BE2C (cell line): ENCODE results near the gene TMEM100.

Source experiments
- DNase-seq: peaks from one replicate; pipeline ENCODE4 v3.0.0-alpha.2; 2020
- H3K27me3 ChIP-seq: fragments of 250-450 bp; sonication (Bioruptor Pico); 2 replicates; pipeline ENCODE4 v1.5.1; 2020; ENCODE audit warnings: mild to moderate bottlenecking
- H3K36me3 ChIP-seq: fragments of 250-450 bp; sonication (Bioruptor Pico); 2 replicates; pipeline ENCODE4 v1.5.1; 2020; ENCODE audit warnings: mild to moderate bottlenecking
- H3K4me1 ChIP-seq: fragments of 250-450 bp; sonication (Bioruptor Pico); 2 replicates; pipeline ENCODE4 v1.5.1; 2020
- H3K4me3 ChIP-seq: 2 replicates; pipeline ENCODE4 v1.5.1; 2011; ENCODE audit warnings: low read depth, low read length
- H3K9me3 ChIP-seq: fragments of 250-450 bp; sonication (Bioruptor Pico); 2 replicates; pipeline ENCODE4 v1.5.1; 2020
- CTCF ChIP-seq: IDR thresholded peaks from 2 replicates; pipeline ENCODE4 v1.5.1; 2012; ENCODE audit warnings: mild to moderate bottlenecking, low read depth, low read length

Gene TMEM100

DNA sequence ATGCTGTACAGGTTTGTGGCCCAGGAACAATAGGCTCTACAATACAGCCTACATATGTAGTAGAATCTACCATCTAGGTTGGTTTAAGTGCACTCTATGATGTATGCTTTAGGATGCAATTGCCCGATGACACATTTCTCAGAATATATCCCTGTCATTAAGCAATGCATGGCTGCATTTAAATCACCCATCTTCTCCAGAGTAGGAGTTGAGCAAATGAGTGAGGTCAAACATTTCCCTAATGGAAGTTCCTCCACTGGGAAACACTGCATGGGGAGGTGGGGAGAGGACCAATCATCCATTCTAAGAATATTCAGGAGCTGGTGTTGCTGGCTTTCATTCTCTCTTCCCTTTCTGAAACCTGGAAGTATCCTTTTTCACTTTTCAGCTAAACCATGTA is 26.2 kb upstream of the TMEM100 start:
- H3K9me3 ChIP-seq = no peaks in the 10 kb centered on the region
- H3K27me3 ChIP-seq = no peaks in the 10 kb centered on the region
- TF ChIP-seq CTCF = no peak
- DNase-seq = no peak
- H3K4me1 ChIP-seq = peaks cover 6% of the 10 kb centered on the region; the same call in 1 of the 2 replicates
- H3K36me3 ChIP-seq = no peaks in the 10 kb centered on the region
- no peak overlapping the region for H3K4me3 ChIP-seq

GRCh38 chr17:55747209-55747608 is 24.5 kb upstream of the TMEM100 start:
- Histone ChIP-seq H3K4me1 (peaks cover 6% of the 10 kb centered on the region; the same call in 1 of the 2 replicates), H3K4me3 (no peak overlapping the region), H3K9me3 (no peaks in the 10 kb centered on the region), H3K36me3 (no peaks in the 10 kb centered on the region), H3K27me3 (no peaks in the 10 kb centered on the region)
- TF ChIP-seq CTCF = no peak
- DNase-seq = no peak

DNA sequence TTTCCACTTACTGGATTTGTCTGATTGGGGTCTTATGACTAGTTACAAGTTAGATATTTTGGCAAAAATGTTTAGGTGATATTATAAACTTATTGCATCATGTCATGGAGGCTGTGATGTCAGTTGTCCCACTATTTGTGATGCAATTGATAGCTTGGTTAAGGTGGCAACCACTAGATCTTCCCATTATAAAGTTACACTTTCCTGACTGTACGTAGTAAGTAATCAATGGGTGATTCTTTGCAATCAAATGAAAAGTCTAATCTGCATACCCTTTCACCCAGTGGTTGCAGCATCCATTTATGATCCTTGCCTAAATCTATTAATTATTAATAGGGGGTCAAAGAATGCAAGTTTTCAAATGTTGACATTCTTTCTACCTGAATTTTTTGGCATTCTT is 23.8 kb upstream of the TMEM100 start:
- no peak for DNase-seq
- H3K9me3 ChIP-seq = no peaks in the 10 kb centered on the region

DNA sequence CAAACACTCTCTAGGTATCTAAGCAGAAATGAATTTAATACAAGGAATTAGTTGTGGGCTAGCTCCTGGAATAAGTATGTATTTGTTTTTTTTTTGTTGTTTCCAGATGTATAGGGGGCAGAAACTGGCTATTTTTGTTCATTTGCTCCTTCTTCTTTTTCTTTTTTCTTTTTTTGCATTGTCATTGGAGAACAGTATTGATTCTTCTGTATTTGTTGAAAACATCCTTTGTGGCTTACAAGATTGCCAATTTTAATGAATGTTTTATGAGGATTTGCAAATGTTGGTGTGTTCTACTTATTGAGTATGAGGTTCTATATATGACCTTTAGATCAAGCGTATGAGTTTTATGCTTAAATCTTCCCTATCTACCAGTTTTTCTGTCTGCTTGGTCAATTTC is 22.6 kb upstream of the TMEM100 start:
- H3K4me3 ChIP-seq = no peak overlapping the region
- TF ChIP-seq CTCF = no peak
- no peak for DNase-seq
- no peaks in the 10 kb centered on the region for H3K27me3 ChIP-seq
- no peaks in the 10 kb centered on the region for H3K9me3 ChIP-seq
- no peaks in the 10 kb centered on the region for H3K36me3 ChIP-seq
- no peaks in the 10 kb centered on the region for H3K4me1 ChIP-seq

More for the DNA sequence above, 23.8 kb upstream of the TMEM100 start:
- no peak overlapping the region for H3K4me3 ChIP-seq
- H3K4me1 ChIP-seq = no peaks in the 10 kb centered on the region
- TF ChIP-seq CTCF = no peak
- no peaks in the 10 kb centered on the region for H3K36me3 ChIP-seq
- H3K27me3 ChIP-seq = no peaks in the 10 kb centered on the region

GRCh38 chr17:55743103-55743679 is 20.5 kb upstream of the TMEM100 start:
- peak; percentile 25 for DNase-seq
- H3K4me3 ChIP-seq = no peak overlapping the region
- no peaks in the 10 kb centered on the region for H3K4me1 ChIP-seq
- no peaks in the 10 kb centered on the region for H3K9me3 ChIP-seq
- H3K27me3 ChIP-seq = no peaks in the 10 kb centered on the region
- TF ChIP-seq CTCF = no peak
- H3K36me3 ChIP-seq = no peaks in the 10 kb centered on the region

DNA sequence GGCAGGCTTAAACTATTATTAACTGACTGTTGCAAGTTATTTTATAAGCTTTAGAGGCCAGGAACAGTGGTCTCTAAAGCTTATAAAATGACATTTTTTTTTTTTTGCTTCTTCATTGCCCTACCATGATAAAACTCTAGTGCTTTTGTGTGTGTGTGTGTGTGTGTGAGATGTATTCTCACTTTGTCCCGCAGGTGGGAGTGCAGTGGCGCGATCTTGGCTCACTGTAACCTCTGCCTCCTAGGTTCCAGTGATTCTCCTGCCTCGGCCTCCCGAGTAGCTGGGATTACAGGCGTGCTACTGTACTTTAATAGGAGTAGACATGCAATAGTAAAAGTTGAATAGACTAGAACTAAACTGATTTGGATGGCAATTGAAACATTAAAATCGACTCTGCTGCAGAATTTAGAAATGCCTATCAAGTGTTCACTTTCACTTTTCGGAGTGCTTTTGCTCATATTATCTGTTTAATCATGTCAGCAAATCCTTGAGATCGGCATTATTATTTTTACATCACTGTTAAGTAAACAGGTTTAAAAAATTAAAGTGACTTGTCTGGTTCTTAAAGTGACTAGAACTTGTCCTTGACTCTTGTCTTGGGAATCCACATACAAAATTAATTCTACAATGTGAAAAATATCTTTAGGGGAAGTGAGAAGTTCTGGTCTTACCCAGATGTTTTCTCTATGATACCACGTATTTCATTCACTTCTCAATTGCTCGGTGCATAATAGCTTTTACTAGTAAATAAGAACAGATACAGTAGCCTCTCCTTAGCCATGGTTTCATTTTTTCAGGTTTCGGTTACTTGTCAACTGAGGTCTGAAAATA is 19.8 kb upstream of the TMEM100 start:
- Histone ChIP-seq H3K9me3 (no peaks in the 10 kb centered on the region), H3K27me3 (no peaks in the 10 kb centered on the region), H3K4me3 (no peak overlapping the region), H3K36me3 (no peaks in the 10 kb centered on the region), H3K4me1 (no peaks in the 10 kb centered on the region)
- no peak for TF ChIP-seq CTCF
- DNase-seq = no peak
